GM12891 (cell line): ENCODE measurements around the gene STMP1.

Experiments used
- POLR2A ChIP-seq: IDR thresholded peaks from 2 replicates; pipeline ENCODE4 v1.6.1; 2011; ENCODE audit warnings: low read depth, low read length, control low read depth
- POU2F2 ChIP-seq: IDR thresholded peaks from 2 replicates; pipeline ENCODE4 v1.6.1; 2011; ENCODE audit warnings: low read depth, mild to moderate bottlenecking, control low read depth, low read length, moderate library complexity
- SPI1 ChIP-seq: IDR thresholded peaks from 2 replicates; pipeline ENCODE4 v1.6.1; 2011; ENCODE audit warnings: low read depth, low read length, control low read depth
- TAF1 ChIP-seq: IDR thresholded peaks from 2 replicates; pipeline ENCODE4 v1.6.1; 2011; ENCODE audit warnings: low read depth, low read length, control low read depth

DNA sequence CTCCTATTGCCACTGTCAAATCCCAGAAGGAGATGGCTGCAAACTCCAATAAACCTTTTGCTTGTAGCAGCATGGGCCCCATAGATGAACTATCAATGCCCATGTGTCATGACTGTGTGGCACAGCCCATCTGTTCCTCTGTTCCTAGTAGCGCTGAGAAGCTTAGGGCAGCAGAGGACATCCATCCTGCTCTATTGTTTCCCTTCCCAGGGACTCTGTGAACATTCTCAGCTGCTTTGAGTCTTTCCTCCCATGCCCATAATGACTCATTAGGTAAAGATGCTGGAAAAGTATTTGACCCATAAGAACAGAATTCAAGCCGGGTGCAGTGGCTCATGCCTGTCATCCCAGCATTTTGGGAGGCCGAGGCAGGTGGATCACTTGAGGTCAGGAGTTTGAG, 28.3 kb downstream of the STMP1 start:
- TF ChIP-seq TAF1, result no peak
- TF ChIP-seq POLR2A, result no peak
- no peak for TF ChIP-seq SPI1
- no peak for TF ChIP-seq POU2F2
